ENCODE measurements around the gene SLC17A5. TPM values are rescaled to one million over a fixed set of nuclear protein-coding genes. Genes with fewer than 3 reads are reported as not detected.

SLC17A5 gene
- total RNA-seq, 4 donors from 2014 or later, result 15.0 to 17.9 (median 16.2) TPM

- H3K27ac ChIP-seq (replicated peaks in 1 of 4), result peak overlapping the region; percentile 92 to 99 (median 98)
- no peak for DNase-seq (ENCODE audit: extremely low spot score)
- H3K4me3 ChIP-seq, result peak overlapping the region in 3 of 4 donors; percentile 79 to 98 (median 96)
- no peaks in the 10 kb centered on the region for H3K36me3 ChIP-seq
- TF ChIP-seq EP300 (IDR thresholded peaks at IDR 0.05) (no peak), POLR2A (IDR thresholded peaks at IDR 0.05; ENCODE audit: low read depth) (no peak), CTCF (IDR thresholded peaks at IDR 0.05) (no peak), POLR2AphosphoS5 (IDR thresholded peaks at IDR 0.05) (no peak)
- intact Hi-C loops (cut with DNase I), result no loop called here
- WGBS, result 83% methylated on average over 2 of the region's 2 CpGs
- no peaks in the 10 kb centered on the region for H3K27me3 ChIP-seq
- H3K4me1 ChIP-seq, result peaks cover 6 to 24% (median 19%) of the 10 kb centered on the region in 4 donors
- no peaks in the 10 kb centered on the region for H3K9me3 ChIP-seq
Measured at GRCh38 chr6:73655341-73655917, 1.6 kb upstream of the SLC17A5 start.

GRCh38 chr6:73652637-73653570 is 888 bp downstream of the SLC17A5 start:
- peak in 1 of 3 experiments; percentile 52 for TF ChIP-seq CTCF (IDR thresholded peaks at IDR 0.05)
- TF ChIP-seq EP300 (IDR thresholded peaks at IDR 0.05), result no peak
- peak; percentile 48 to 84 for TF ChIP-seq POLR2AphosphoS5 (IDR thresholded peaks at IDR 0.05)
- no peak for TF ChIP-seq POLR2A (IDR thresholded peaks at IDR 0.05; ENCODE audit: low read depth)
- Histone ChIP-seq H3K27me3 (no peaks in the 10 kb centered on the region), H3K4me1 (peaks cover 6 to 24% (median 19%) of the 10 kb centered on the region in 4 donors), H3K36me3 (peaks cover 0 to 15% (median 11%) of the 10 kb centered on the region in 4 donors), H3K4me3 (peak overlapping the region; percentile 79 to 100 (median 97)), H3K27ac (replicated peaks in 1 of 4) (peak overlapping the region; percentile 92 to 99 (median 98)), H3K9me3 (no peaks in the 10 kb centered on the region)
- 5% methylated on average over 23 of the region's 32 CpGs for WGBS
- intact Hi-C loops (cut with DNase I), result no loop called here
- DNase-seq (ENCODE audit: extremely low spot score), result no peak

GRCh38 chr6:73649783-73650182 is 4.0 kb downstream of the SLC17A5 start:
- intact Hi-C loops (cut with DNase I), result no loop called here
- Histone ChIP-seq H3K27ac (replicated peaks in 1 of 4) (no peak overlapping the region), H3K9me3 (no peaks in the 10 kb centered on the region), H3K4me1 (peaks cover 6 to 26% (median 18%) of the 10 kb centered on the region in 4 donors), H3K27me3 (no peaks in the 10 kb centered on the region), H3K36me3 (peaks cover 0 to 19% (median 11%) of the 10 kb centered on the region in 4 donors), H3K4me3 (no peak overlapping the region)
- DNase-seq (ENCODE audit: extremely low spot score), result no peak
- no peak for TF ChIP-seq POLR2AphosphoS5 (IDR thresholded peaks at IDR 0.05)
- TF ChIP-seq CTCF (IDR thresholded peaks at IDR 0.05), result no peak
- no peak for TF ChIP-seq EP300 (IDR thresholded peaks at IDR 0.05)
- 57% methylated on average over 4 of the region's 4 CpGs for whole genome bisulfite sequencing

GRCh38 chr6:73648166-73648565 is 5.6 kb downstream of the SLC17A5 start:
- intact Hi-C loops (cut with DNase I), result no loop called here
- no peak for DNase-seq (ENCODE audit: extremely low spot score)
- TF ChIP-seq POLR2A (IDR thresholded peaks at IDR 0.05; ENCODE audit: low read depth) (no peak), EP300 (IDR thresholded peaks at IDR 0.05) (no peak), CTCF (IDR thresholded peaks at IDR 0.05) (no peak), POLR2AphosphoS5 (IDR thresholded peaks at IDR 0.05) (no peak)
- Histone ChIP-seq H3K4me3 (no peak overlapping the region), H3K36me3 (peaks cover 0 to 19% (median 11%) of the 10 kb centered on the region in 4 donors), H3K9me3 (no peaks in the 10 kb centered on the region), H3K4me1 (peaks cover 6 to 23% (median 15%) of the 10 kb centered on the region in 4 donors), H3K27ac (replicated peaks in 1 of 4) (no peak overlapping the region), H3K27me3 (no peaks in the 10 kb centered on the region)

Data from esophagus muscularis mucosa (tissue), 4 donors.